IMR-90 (cell line): Measurements from ENCODE around the gene RPS16. TPM values are rescaled to one million over a fixed set of nuclear protein-coding genes. Genes with fewer than 3 reads are reported as not detected.

ENCODE experiments used
- ATAC-seq: fragments of 200-7000 bp; cut with Tn5 transposase; 2 replicates; pipeline ENCODE4 v1.9.1; 2020; ENCODE audit warnings: low read depth, mild to moderate bottlenecking, moderate library complexity
- BruUV-seq: library from RNA; stranded (reverse); fragments of 400-500 nt; replicated peaks from 2 replicates; lab custom pipeline; 2021; lab: Mats Ljungman, UMichigan
- CTCF ChIA-PET: fragments of 300-600 bp; formaldehyde crosslinking; extraction: SDS; loops from one replicate; lab custom pipeline; 2021; ENCODE audit warnings: antibody characterized with exemption; lab: Yijun Ruan, JAX
- POLR2A ChIA-PET: fragments of 300-600 bp; sonication (Branson Sonifier 250); formaldehyde crosslinking; loops from one replicate; lab custom pipeline; 2022; ENCODE audit warnings: antibody characterized with exemption; ENCODE audit not compliant: unreplicated experiment; lab: Charles Lee
- DNase-seq: peaks from one replicate; pipeline ENCODE4 v3.0.0; 2013
- H2AFZ ChIP-seq: replicated peaks from 2 replicates; pipeline ENCODE3; 2013; ENCODE audit warnings: low read length, mild to moderate bottlenecking; ENCODE audit not compliant: poor library complexity
- H2AK5ac ChIP-seq: 2 replicates; pipeline ENCODE4 v1.6.1; 2013; ENCODE audit warnings: low read depth, low read length, inconsistent platforms
- H2AK9ac ChIP-seq: replicated peaks from 2 replicates; pipeline ENCODE3; 2013; ENCODE audit warnings: mild to moderate bottlenecking, low read depth, low read length, moderate library complexity; ENCODE audit not compliant: poor library complexity
- H2BK120ac ChIP-seq: 2 replicates; pipeline ENCODE4 v1.6.1; 2013; ENCODE audit warnings: low read depth, low read length, inconsistent platforms
- H2BK15ac ChIP-seq: 3 replicates; pipeline ENCODE4 v1.6.1; 2013; ENCODE audit warnings: low read depth, low read length, inconsistent platforms
- H2BK20ac ChIP-seq: 2 replicates; pipeline ENCODE4 v1.6.1; 2013; ENCODE audit warnings: low read depth, mild to moderate bottlenecking, inconsistent platforms, low read length, moderate library complexity
- H2BK5ac ChIP-seq: 2 replicates; pipeline ENCODE4 v1.6.1; 2013; ENCODE audit warnings: mild to moderate bottlenecking, low read depth, low read length, inconsistent platforms; ENCODE audit not compliant: poor library complexity, severe bottlenecking
- H3K14ac ChIP-seq: replicated peaks from 2 replicates; pipeline ENCODE4 v1.6.1; 2013; ENCODE audit warnings: low read depth, low read length, inconsistent platforms
- H3K18ac ChIP-seq: 2 replicates; pipeline ENCODE4 v1.6.1; 2013; ENCODE audit warnings: low read depth, low read length, control low read depth
- H3K23ac ChIP-seq: 2 replicates; pipeline ENCODE4 v1.6.1; 2013; ENCODE audit warnings: low read depth, low read length, inconsistent platforms
- H3K27ac ChIP-seq: 2 replicates; pipeline ENCODE4 v1.5.1; 2013; ENCODE audit warnings: mild to moderate bottlenecking, control low read depth, low read length; ENCODE audit not compliant: insufficient read depth
- H3K27me3 ChIP-seq: 2 replicates; pipeline ENCODE4 v1.6.1; 2013; ENCODE audit warnings: low read length; ENCODE audit not compliant: control insufficient read depth, insufficient read depth
- H3K36me3 ChIP-seq: 2 replicates; pipeline ENCODE4 v1.6.1; 2013; ENCODE audit warnings: low read length, mixed read lengths; ENCODE audit not compliant: control insufficient read depth, insufficient read depth
- H3K4ac ChIP-seq: 2 replicates; pipeline ENCODE4 v1.6.1; 2013; ENCODE audit warnings: low read depth, low read length, inconsistent platforms
- H3K4me1 ChIP-seq: 2 replicates; pipeline ENCODE4 v1.6.1; 2013; ENCODE audit warnings: low read length, mixed read lengths; ENCODE audit not compliant: control insufficient read depth, insufficient read depth
- H3K4me2 ChIP-seq: 2 replicates; pipeline ENCODE4 v1.6.1; 2013; ENCODE audit warnings: low read depth, mild to moderate bottlenecking, control low read depth, low read length, moderate library complexity
- H3K4me3 ChIP-seq: 2 replicates; pipeline ENCODE4 v1.5.1; 2013; ENCODE audit warnings: low read depth, mild to moderate bottlenecking, control low read depth, low read length, moderate library complexity; ENCODE audit not compliant: insufficient read depth
- H3K56ac ChIP-seq: 2 replicates; pipeline ENCODE4 v1.6.1; 2013; ENCODE audit warnings: low read length, inconsistent platforms; ENCODE audit not compliant: insufficient read depth; ENCODE audit errors: extremely low read depth
- H3K79me1 ChIP-seq, 2 experiments: 2 replicates each; pipeline ENCODE4 v1.6.1; 2013; ENCODE audit warnings: low read length in 2 of 2, inconsistent platforms in 1 of 2, low read depth in 1 of 2
- H3K9ac ChIP-seq: 2 replicates; pipeline ENCODE4 v1.6.1; 2013; ENCODE audit warnings: low read depth, low read length, control low read depth
- H3K9me1 ChIP-seq: 2 replicates; pipeline ENCODE4 v1.6.1; 2013; ENCODE audit warnings: low read length, inconsistent platforms; ENCODE audit not compliant: insufficient read depth
- H3K9me3 ChIP-seq: 2 replicates; pipeline ENCODE4 v1.6.1; 2013; ENCODE audit warnings: low read length; ENCODE audit not compliant: control insufficient read depth, insufficient read depth
- H4K20me1 ChIP-seq: 2 replicates; pipeline ENCODE4 v1.6.1; 2013; ENCODE audit warnings: low read length, inconsistent platforms; ENCODE audit not compliant: insufficient read depth
- H4K5ac ChIP-seq: 2 replicates; pipeline ENCODE4 v1.6.1; 2013; ENCODE audit warnings: mild to moderate bottlenecking, low read depth, low read length, control low read depth
- H4K8ac ChIP-seq, 2 experiments: 2 replicates each; pipeline ENCODE4 v1.6.1; 2013; ENCODE audit warnings: low read depth in 2 of 2, low read length in 2 of 2, control low read depth in 1 of 2, inconsistent platforms in 1 of 2
- H4K91ac ChIP-seq: 2 replicates; pipeline ENCODE4 v1.6.1; 2013; ENCODE audit warnings: low read depth, low read length, inconsistent platforms; ENCODE audit not compliant: insufficient read depth
- BHLHE40 ChIP-seq: fragments of 150-350 bp; IDR thresholded peaks from 2 replicates; pipeline ENCODE4 v1.6.1; 2016; ENCODE audit warnings: mild to moderate bottlenecking, low read depth, low read length
- MAFK ChIP-seq: IDR thresholded peaks from 2 replicates; pipeline ENCODE4 v1.6.1; 2012; ENCODE audit warnings: low read depth, low read length, improper control_type of control experiment
- MAZ ChIP-seq: IDR thresholded peaks from 2 replicates; pipeline ENCODE4 v1.6.1; 2012; ENCODE audit warnings: low read depth, mild to moderate bottlenecking, low read length, improper control_type of control experiment, moderate library complexity, borderline replicate concordance
- RAD21 ChIP-seq: IDR thresholded peaks from 2 replicates; pipeline ENCODE4 v1.6.1; 2012; ENCODE audit warnings: low read length, improper control_type of control experiment
- WGBS, 2 experiments: methylation state at CpG; one replicate each; pipeline versions ENCODE4 v1.1.5 to v1.1.7; 2013; ENCODE audit warnings: missing lambda C conversion rate in 2 of 2; ENCODE audit not compliant: insufficient read length in 1 of 2; ENCODE audit errors: extremely low coverage in 2 of 2; 5-methylcytosine and 5-hydroxymethylcytosine counted together
- dilution Hi-C: fragments of 300-500 bp; cut with HindIII; formaldehyde crosslinking; loops from one replicate; pipeline ENCODE4 v1.14.3; 2018; ENCODE audit warnings: low sequenced_read_pairs; ENCODE audit not compliant: unreplicated experiment
- in situ Hi-C: fragments of 300-500 bp; cut with MboI; formaldehyde crosslinking; loops from 3 replicates; pipeline ENCODE4 v1.14.3; 2019; ENCODE audit warnings: low sequenced_read_pairs, inconsistent platforms, mixed read lengths
- intact Hi-C: fragments of 100-400 bp; cut with micrococcal nuclease; formaldehyde crosslinking; loops from 2 replicates; pipeline ENCODE4 v1.10.0; 2022
- polyA plus RNA-seq, 3 experiments: library from polyadenylated mRNA; depleted of rRNA; stranded (reverse); fragments of >200 nt; gene quantifications; 2 replicates each; pipeline ENCODE4 v1.2.3, GENCODE V29; 2012; ENCODE audit warnings: low replicate concordance in 1 of 3
- total RNA-seq: library from RNA; depleted of rRNA; stranded (reverse); fragments of >200 nt; gene quantifications from 2 replicates; pipeline ENCODE4 v1.2.3, GENCODE V29; 2012

RPS16 gene
- total and polyA plus RNA-seq, 2 of the 4 experiments (the other 2 are of a cell fraction) = 320 to 3,500 TPM

DNA sequence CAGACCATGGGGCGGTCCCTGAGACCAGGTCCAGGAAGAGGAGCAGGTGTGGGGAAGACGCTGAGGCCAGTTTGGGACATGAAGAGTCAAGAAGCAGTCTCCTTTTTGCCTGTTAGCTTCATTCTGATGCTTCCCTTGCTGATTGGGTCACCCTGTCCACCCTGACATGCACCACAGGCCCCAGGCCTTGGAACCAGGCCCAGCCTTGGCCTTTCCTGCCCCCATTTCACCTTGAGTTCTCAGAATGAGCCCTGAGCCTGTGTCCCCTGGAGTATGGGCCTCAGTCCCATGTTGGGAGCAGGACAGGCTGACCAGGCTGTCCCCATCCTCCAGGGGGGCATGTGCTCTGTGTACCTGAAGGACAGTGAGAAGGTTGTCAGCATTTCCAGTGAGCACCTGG lies 40.0 kb upstream of the RPS16 start:
- no peaks in the 10 kb centered on the region for H3K9me1 ChIP-seq
- H2BK120ac ChIP-seq = no peak overlapping the region
- no peak overlapping the region for H4K91ac ChIP-seq
- no peak overlapping the region for H3K4me3 ChIP-seq
- H4K20me1 ChIP-seq = no peaks in the 10 kb centered on the region; the same call in 1 of the 2 replicates
- dilution Hi-C loops = no loop called here
- H2BK15ac ChIP-seq = no peak overlapping the region
- ChIA-PET POLR2A (no interaction called here), CTCF (no interaction called here)
- H3K27ac ChIP-seq = no peak overlapping the region
- TF ChIP-seq RAD21 = no peak
- TF ChIP-seq BHLHE40 = no peak
- no peak for TF ChIP-seq MAZ
- no peak for TF ChIP-seq MAFK
- H3K36me3 ChIP-seq = peaks cover 55% of the 10 kb centered on the region
- no peak overlapping the region for H3K56ac ChIP-seq
- no TSS peak for BruUV-seq
- no peak overlapping the region for H2AK5ac ChIP-seq
- no peak overlapping the region for H2BK20ac ChIP-seq
- no peak overlapping the region for H3K23ac ChIP-seq
- peaks cover 4 to 5% of the 10 kb centered on the region in 2 experiments; a peak in 2 of 4 replicates for H3K79me1 ChIP-seq
- no peak overlapping the region for H2AK9ac ChIP-seq
- intact Hi-C loops = no loop called here
- ATAC-seq (no peak), DNase-seq (no peak)
- H3K9me3 ChIP-seq = no peaks in the 10 kb centered on the region
- H3K4ac ChIP-seq = no peak overlapping the region
- H2BK5ac ChIP-seq = no peak overlapping the region
- no peak overlapping the region for H3K14ac ChIP-seq
- peaks cover 3% of the 10 kb centered on the region; the same call in 1 of the 2 replicates for H3K4me1 ChIP-seq
- in situ Hi-C loops = no loop called here
- no peak overlapping the region for H3K18ac ChIP-seq
- H3K9ac ChIP-seq = no peak overlapping the region
- WGBS, 2 experiments = 100% methylated on average over 1 of the region's 2 CpGs; no CpG with 5 or more reads in 1 of the 2 experiments
- no peak overlapping the region for H3K4me2 ChIP-seq
- no peaks in the 10 kb centered on the region for H3K27me3 ChIP-seq
- H4K5ac ChIP-seq = no peak overlapping the region
- H2AFZ ChIP-seq = no peak overlapping the region
- H4K8ac ChIP-seq = no peak overlapping the region
